Progenitor cell of endocrine pancreas (in vitro differentiated cells): ENCODE measurements around the gene FOXN3. TPM values are rescaled to one million over a fixed set of nuclear protein-coding genes. Genes with fewer than 3 reads are reported as not detected.

Source experiments
- DNase-seq: peaks from one replicate; pipeline ENCODE4 v3.0.0; 2021; ENCODE audit warnings: low spot score; ENCODE audit not compliant: unreplicated experiment
- H3K27ac Mint-ChIP-seq: 2 replicates; pipeline ENCODE4 v1.8.0; 2021; ENCODE audit warnings: mild to moderate bottlenecking, moderate library complexity, mixed read lengths
- H3K27me3 Mint-ChIP-seq: 2 replicates; pipeline ENCODE4 v1.8.0; 2021; ENCODE audit warnings: mixed read lengths
- H3K36me3 Mint-ChIP-seq: 2 replicates; pipeline ENCODE4 v1.8.0; 2022; ENCODE audit warnings: mixed read lengths; ENCODE audit not compliant: insufficient read depth
- H3K4me1 Mint-ChIP-seq: 2 replicates; pipeline ENCODE4 v1.8.0; 2021; ENCODE audit warnings: low read depth, mixed read lengths
- H3K4me3 Mint-ChIP-seq: 2 replicates; pipeline ENCODE4 v1.8.0; 2021; ENCODE audit warnings: low read depth, mild to moderate bottlenecking, moderate library complexity, mixed read lengths
- H3K9me3 Mint-ChIP-seq: 2 replicates; pipeline ENCODE4 v1.8.0; 2021; ENCODE audit warnings: low read depth, mixed read lengths
- CTCF ChIP-seq: fragments of 200-600 bp; sonication (generic); IDR thresholded peaks from one replicate; pipeline ENCODE4 v1.5.0; 2021; ENCODE audit warnings: antibody characterized with exemption, mild to moderate bottlenecking; ENCODE audit not compliant: unreplicated experiment
- total RNA-seq: library from RNA; stranded (reverse); gene quantifications from 2 replicates; pipeline ENCODE4 v1.2.1, GENCODE V29; 2021

Gene FOXN3
- total RNA-seq, 1 donor from 2014 or later = 25.8 TPM

- no peaks in the 10 kb centered on the region for H3K4me1 Mint-ChIP-seq
- H3K36me3 Mint-ChIP-seq = peaks cover 5% of the 10 kb centered on the region
- no peaks in the 10 kb centered on the region for H3K9me3 Mint-ChIP-seq
- no peak overlapping the region for H3K27ac Mint-ChIP-seq
- peaks cover 67% of the 10 kb centered on the region for H3K27me3 Mint-ChIP-seq
- no peak overlapping the region for H3K4me3 Mint-ChIP-seq
- TF ChIP-seq CTCF = no peak
- DNase-seq = no peak
Measured at GRCh38 chr14:89359477-89360222, 57.4 kb downstream of the FOXN3 start.

- Mint-ChIP-seq H3K27ac (no peak overlapping the region), H3K4me3 (no peak overlapping the region), H3K36me3 (peaks cover 3% of the 10 kb centered on the region), H3K27me3 (peaks cover 65% of the 10 kb centered on the region), H3K4me1 (no peaks in the 10 kb centered on the region), H3K9me3 (no peaks in the 10 kb centered on the region)
- no peak for TF ChIP-seq CTCF
- DNase-seq = no peak
Measured at GRCh38 chr14:89357655-89358297, 59.3 kb downstream of the FOXN3 start.

GRCh38 chr14:89356927-89357326, 60.1 kb downstream of the FOXN3 start:
- Mint-ChIP-seq H3K4me3 (no peak overlapping the region), H3K9me3 (no peaks in the 10 kb centered on the region), H3K4me1 (peaks cover 4% of the 10 kb centered on the region), H3K36me3 (peaks cover 3% of the 10 kb centered on the region), H3K27me3 (peaks cover 73% of the 10 kb centered on the region), H3K27ac (no peak overlapping the region)
- DNase-seq = no peak
- TF ChIP-seq CTCF = no peak

- peaks cover 8% of the 10 kb centered on the region for H3K4me1 Mint-ChIP-seq
- peaks cover 3% of the 10 kb centered on the region for H3K36me3 Mint-ChIP-seq
- H3K27me3 Mint-ChIP-seq = peaks cover 78% of the 10 kb centered on the region
Measured at GRCh38 chr14:89356496-89356895, 60.5 kb downstream of the FOXN3 start.

GRCh38 chr14:89353766-89354113, 63.3 kb downstream of the FOXN3 start:
- H3K27ac Mint-ChIP-seq = no peak overlapping the region
- peaks cover 17% of the 10 kb centered on the region for H3K4me1 Mint-ChIP-seq
- H3K4me3 Mint-ChIP-seq = no peak overlapping the region

More at GRCh38 chr14:89356496-89356895, 60.5 kb downstream of the FOXN3 start:
- H3K9me3 Mint-ChIP-seq = no peaks in the 10 kb centered on the region
- H3K4me3 Mint-ChIP-seq = no peak overlapping the region
- H3K27ac Mint-ChIP-seq = no peak overlapping the region
- no peak for TF ChIP-seq CTCF
- DNase-seq = no peak

More at GRCh38 chr14:89353766-89354113, 63.3 kb downstream of the FOXN3 start:
- DNase-seq = no peak
- H3K36me3 Mint-ChIP-seq = peaks cover 9% of the 10 kb centered on the region
- H3K27me3 Mint-ChIP-seq = peaks cover 89% of the 10 kb centered on the region
- no peak for TF ChIP-seq CTCF
- no peaks in the 10 kb centered on the region for H3K9me3 Mint-ChIP-seq
